ENCODE data around the gene MN1. TPM values are rescaled to one million over a fixed set of nuclear protein-coding genes. Genes with fewer than 3 reads are reported as not detected.

MN1 gene
- total RNA-seq, 3 donors from 2014 or later: 0.49 to 7.6 (median 1.8) TPM

DNA sequence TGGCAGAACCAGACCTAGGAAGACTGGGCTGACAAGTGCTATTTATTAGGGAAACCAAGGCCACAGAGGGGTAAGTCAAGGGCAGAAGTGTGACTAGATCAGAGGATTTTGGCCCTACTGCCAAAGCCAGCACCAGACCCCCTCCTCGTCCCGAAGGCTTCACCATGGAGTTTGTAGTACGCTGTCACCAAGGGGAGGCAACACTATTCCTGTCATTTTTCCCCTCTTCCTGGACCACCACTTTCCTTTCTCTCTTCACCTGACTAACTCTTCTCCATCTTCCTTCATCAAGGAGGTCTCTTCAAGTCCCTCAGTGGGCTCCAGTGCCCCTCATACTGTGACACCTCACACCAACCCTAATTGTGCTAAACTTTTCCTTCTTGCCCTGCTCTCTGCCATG is 34.9 kb downstream of the MN1 start:
- DNase-seq: no peak
- no peak for ATAC-seq
- H3K4me1 ChIP-seq (ENCODE audit: low read depth): no peaks in the 10 kb centered on the region
- H3K4me3 ChIP-seq: no peak overlapping the region
- TF ChIP-seq, protein P1, sequence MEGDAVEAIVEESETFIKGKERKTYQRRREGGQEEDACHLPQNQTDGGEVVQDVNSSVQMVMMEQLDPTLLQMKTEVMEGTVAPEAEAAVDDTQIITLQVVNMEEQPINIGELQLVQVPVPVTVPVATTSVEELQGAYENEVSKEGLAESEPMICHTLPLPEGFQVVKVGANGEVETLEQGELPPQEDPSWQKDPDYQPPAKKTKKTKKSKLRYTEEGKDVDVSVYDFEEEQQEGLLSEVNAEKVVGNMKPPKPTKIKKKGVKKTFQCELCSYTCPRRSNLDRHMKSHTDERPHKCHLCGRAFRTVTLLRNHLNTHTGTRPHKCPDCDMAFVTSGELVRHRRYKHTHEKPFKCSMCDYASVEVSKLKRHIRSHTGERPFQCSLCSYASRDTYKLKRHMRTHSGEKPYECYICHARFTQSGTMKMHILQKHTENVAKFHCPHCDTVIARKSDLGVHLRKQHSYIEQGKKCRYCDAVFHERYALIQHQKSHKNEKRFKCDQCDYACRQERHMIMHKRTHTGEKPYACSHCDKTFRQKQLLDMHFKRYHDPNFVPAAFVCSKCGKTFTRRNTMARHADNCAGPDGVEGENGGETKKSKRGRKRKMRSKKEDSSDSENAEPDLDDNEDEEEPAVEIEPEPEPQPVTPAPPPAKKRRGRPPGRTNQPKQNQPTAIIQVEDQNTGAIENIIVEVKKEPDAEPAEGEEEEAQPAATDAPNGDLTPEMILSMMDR (IDR thresholded peaks at IDR 0.05): no peak
- no peaks in the 10 kb centered on the region for H3K36me3 ChIP-seq (ENCODE audit: low read depth)
- H3K9me3 ChIP-seq: no peaks in the 10 kb centered on the region
- intact Hi-C loops (cut with DNase I, micrococcal nuclease): no loop called here

DNA sequence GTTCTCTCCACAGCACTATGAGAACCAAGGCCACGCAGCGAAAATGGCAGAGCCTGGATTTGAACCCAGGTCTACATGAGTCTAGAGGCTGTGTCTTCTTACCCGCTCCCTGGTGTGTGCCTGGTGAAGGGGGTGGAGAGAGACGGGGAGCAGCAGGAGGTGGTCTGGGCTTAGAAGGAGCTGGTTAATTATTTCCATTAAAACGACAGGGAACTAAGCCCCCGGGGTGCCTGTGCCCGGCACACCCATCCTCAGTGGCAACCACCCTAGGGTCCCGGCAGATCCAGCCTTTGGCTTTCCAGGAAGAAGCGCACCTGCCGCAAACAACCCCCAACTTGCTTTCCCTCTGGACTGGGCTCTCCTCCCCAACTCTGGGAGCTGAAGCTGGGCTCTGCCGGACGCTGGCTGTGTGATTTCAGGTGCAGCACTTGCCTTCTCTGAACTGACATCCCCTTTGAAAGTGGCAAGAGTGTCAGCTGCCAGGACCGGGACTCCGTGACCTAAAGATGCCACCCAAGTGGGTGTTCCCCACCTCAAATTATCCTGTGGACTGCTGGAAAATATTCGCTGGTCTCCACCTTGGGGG is 35.8 kb downstream of the MN1 start:
- intact Hi-C loops (cut with DNase I, micrococcal nuclease): no loop called here
- no peak overlapping the region for H3K4me3 ChIP-seq
- TF ChIP-seq, protein P1 (IDR thresholded peaks at IDR 0.05): no peak
- H3K36me3 ChIP-seq (ENCODE audit: low read depth): no peaks in the 10 kb centered on the region
- no peak for ATAC-seq
- DNase-seq: no peak
- no peaks in the 10 kb centered on the region for H3K4me1 ChIP-seq (ENCODE audit: low read depth)
- no peaks in the 10 kb centered on the region for H3K9me3 ChIP-seq

DNA sequence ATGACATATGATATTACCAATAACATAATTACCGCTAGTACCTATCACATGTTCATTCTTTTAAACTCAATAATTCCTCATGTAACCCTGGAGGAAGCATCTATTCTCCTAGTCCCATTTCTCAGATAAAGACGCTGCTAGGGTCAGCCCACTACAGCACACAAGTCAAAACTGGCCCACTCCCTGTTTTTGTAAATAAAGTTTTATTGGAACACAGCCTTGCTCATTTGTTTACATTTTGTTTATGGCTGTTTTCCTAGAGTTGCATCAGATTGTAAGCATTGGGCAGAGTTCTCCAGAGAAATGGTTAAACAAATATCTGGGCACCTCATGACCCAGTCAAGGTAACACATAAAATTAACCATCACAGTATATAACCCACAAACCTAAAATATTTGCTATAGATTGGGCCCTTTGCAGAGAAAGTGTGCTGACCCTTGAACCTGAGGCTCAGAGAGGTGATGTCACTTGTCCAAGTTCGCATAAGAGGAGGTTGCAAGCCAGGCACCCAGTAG is 36.8 kb downstream of the MN1 start:
- intact Hi-C loops (cut with DNase I, micrococcal nuclease): no loop called here
- H3K4me3 ChIP-seq: no peak overlapping the region
- no peak for DNase-seq
- TF ChIP-seq, protein P1 (IDR thresholded peaks at IDR 0.05): no peak
- no peak for ATAC-seq
- H3K9me3 ChIP-seq: no peaks in the 10 kb centered on the region
- H3K4me1 ChIP-seq (ENCODE audit: low read depth): no peaks in the 10 kb centered on the region
- H3K36me3 ChIP-seq (ENCODE audit: low read depth): no peaks in the 10 kb centered on the region

DNA sequence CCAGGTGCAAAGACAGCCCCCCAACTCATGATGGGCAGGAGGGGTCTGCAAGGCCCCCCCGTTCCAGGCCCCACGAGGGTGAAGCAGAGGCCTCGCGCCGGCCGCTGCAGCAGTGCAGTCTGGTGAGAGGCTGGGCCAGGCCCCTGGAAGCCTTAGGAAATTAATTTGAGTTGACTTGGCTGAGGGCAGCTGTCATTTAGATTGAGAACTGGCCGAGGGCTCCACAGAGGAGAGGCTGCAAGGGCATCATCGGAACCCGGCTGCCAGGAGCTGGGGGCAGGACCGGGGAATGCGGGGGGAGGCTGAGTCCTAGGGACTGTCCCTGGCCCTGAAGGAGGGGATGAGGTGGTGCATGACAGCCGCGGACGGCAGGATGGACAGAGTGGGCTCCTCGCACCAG is 39.9 kb downstream of the MN1 start:
- Histone ChIP-seq H3K4me1 (ENCODE audit: low read depth) (no peaks in the 10 kb centered on the region), H3K9me3 (no peaks in the 10 kb centered on the region), H3K4me3 (no peak overlapping the region), H3K36me3 (ENCODE audit: low read depth) (no peaks in the 10 kb centered on the region)
- TF ChIP-seq, protein P1 (IDR thresholded peaks at IDR 0.05): no peak
- intact Hi-C loops (cut with DNase I, micrococcal nuclease): no loop called here
- ATAC-seq (no peak), DNase-seq (no peak)

DNA sequence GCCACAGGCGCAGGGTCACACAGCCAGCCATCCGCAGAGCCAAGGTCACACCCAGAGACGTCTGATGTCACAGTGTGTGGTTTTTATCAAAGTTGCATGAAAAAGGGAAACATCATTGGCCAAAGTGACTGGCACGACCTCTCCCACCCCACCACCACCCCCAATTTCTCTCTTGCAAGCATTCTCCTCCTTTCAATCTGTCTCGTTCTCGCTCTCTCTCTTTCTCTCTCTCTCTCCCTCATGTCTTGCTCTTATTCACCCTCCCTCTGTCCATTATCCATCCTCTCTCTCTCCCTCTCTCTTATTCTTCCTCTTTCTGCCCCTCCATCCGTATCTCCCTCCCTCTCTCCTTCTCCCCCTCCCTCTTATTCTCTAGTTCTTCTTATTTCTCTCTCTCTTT is 40.6 kb downstream of the MN1 start:
- DNase-seq (no peak), ATAC-seq (no peak)
- H3K9me3 ChIP-seq: no peaks in the 10 kb centered on the region
- H3K4me1 ChIP-seq (ENCODE audit: low read depth): no peaks in the 10 kb centered on the region
- TF ChIP-seq, protein P1 (IDR thresholded peaks at IDR 0.05): no peak
- H3K4me3 ChIP-seq: no peak overlapping the region
- intact Hi-C loops (cut with DNase I, micrococcal nuclease): no loop called here
- H3K36me3 ChIP-seq (ENCODE audit: low read depth): no peaks in the 10 kb centered on the region

DNA sequence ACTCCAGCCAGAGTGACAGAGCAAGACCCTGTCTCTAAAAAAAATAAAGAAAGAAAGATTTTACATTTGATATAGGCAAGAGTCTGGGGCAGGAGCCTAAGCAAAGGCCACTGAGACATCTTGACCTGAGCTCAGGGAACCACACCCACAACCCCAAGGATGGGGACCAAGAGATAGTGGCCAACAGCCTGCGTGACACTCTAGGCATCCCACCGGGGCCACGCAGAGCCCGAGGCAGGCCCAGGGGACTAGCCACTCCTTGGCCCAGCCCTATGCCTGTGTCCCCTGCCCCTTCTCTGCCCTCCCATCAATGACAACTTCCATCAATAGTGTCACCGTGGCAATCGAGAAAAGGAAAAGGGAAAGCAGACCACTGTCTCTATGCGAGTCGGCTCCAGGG is 41.1 kb downstream of the MN1 start:
- ATAC-seq (no peak), DNase-seq (no peak)
- no peaks in the 10 kb centered on the region for H3K4me1 ChIP-seq (ENCODE audit: low read depth)
- intact Hi-C loops (cut with DNase I, micrococcal nuclease): no loop called here
- no peak overlapping the region for H3K4me3 ChIP-seq
- TF ChIP-seq, protein P1 (IDR thresholded peaks at IDR 0.05): no peak
- no peaks in the 10 kb centered on the region for H3K36me3 ChIP-seq (ENCODE audit: low read depth)
- no peaks in the 10 kb centered on the region for H3K9me3 ChIP-seq

Measured in mucosa of descending colon (tissue), 3 donors.